GM12878 (cell line): ENCODE data around the gene PLD5. TPM values are rescaled to one million over a fixed set of nuclear protein-coding genes. Genes with fewer than 3 reads are reported as not detected.

ENCODE experiments used
- ATAC-seq: fragments of 200-7000 bp; cut with Tn5 transposase; 3 replicates; pipeline ENCODE4 v1.9.1; 2020; ENCODE audit warnings: mild to moderate bottlenecking, moderate library complexity
- BruUV-seq: library from RNA; stranded (reverse); fragments of 400-500 nt; replicated peaks from 2 replicates; lab custom pipeline; 2021; lab: Mats Ljungman, UMichigan
- CTCF ChIA-PET: fragments of 300-600 bp; sonication (Branson Sonifier 250); formaldehyde crosslinking; extraction: SDS; loops from one replicate; lab custom pipeline; 2021; ENCODE audit warnings: inconsistent platforms; lab: Yijun Ruan, JAX
- POLR2A ChIA-PET: fragments of 350-600 bp; formaldehyde crosslinking; extraction: SDS; loops from one replicate; lab custom pipeline; 2021; ENCODE audit warnings: inconsistent platforms; lab: Charles Lee
- RAD21 ChIA-PET: fragments of 300-600 bp; sonication (Branson Sonifier 250); formaldehyde crosslinking; loops from one replicate; lab custom pipeline; 2023; ENCODE audit warnings: antibody characterized with exemption; ENCODE audit not compliant: unreplicated experiment; lab: Charles Lee
- SMC1A ChIA-PET: fragments of 300-600 bp; sonication (Branson Sonifier 250); formaldehyde crosslinking; loops from one replicate; lab custom pipeline; 2023; ENCODE audit not compliant: unreplicated experiment, uncharacterized antibody; lab: Charles Lee
- DNase-seq: peaks from one replicate; pipeline ENCODE4 v3.0.0-alpha.2; 2011; ENCODE audit warnings: low read depth, low spot score
- FAIRE-seq: peaks from 3 replicates; lab custom pipeline; 2011; peaks lifted over from hg19 to GRCh38; lab: Jason Lieb, UNC
- H2AFZ ChIP-seq: 2 replicates; pipeline ENCODE4 v1.6.0; 2011; ENCODE audit warnings: low read depth, low read length, control low read depth; ENCODE audit not compliant: control insufficient read depth
- H3K27ac ChIP-seq: 2 replicates; pipeline ENCODE4 v1.5.1; 2011; ENCODE audit warnings: control low read depth; ENCODE audit not compliant: control insufficient read depth, insufficient read depth
- H3K27me3 ChIP-seq, 2 experiments: replicated peaks in 1 of 2; 2 replicates each; pipeline versions ENCODE4 v1.6.0 to v1.6.1; 2011; ENCODE audit warnings: low read length in 1 of 2; ENCODE audit not compliant: control insufficient read depth in 2 of 2, insufficient read depth in 2 of 2
- H3K36me3 ChIP-seq, 2 experiments: 2 replicates each; pipeline ENCODE4 v1.5.1; 2011; ENCODE audit warnings: low read length in 1 of 2; ENCODE audit not compliant: control insufficient read depth in 2 of 2, insufficient read depth in 2 of 2
- H3K4me1 ChIP-seq: 2 replicates; pipeline ENCODE4 v1.6.1; 2011; ENCODE audit warnings: mild to moderate bottlenecking, low read length, moderate library complexity, mixed read lengths; ENCODE audit not compliant: control insufficient read depth, insufficient read depth
- H3K4me2 ChIP-seq: 2 replicates; pipeline ENCODE4 v1.6.0; 2011; ENCODE audit warnings: control low read depth; ENCODE audit not compliant: control insufficient read depth, insufficient read depth
- H3K4me3 ChIP-seq: fragments of 200-600 bp; sonication (generic); 2 replicates; pipeline ENCODE4 v1.5.1; 2016
- H3K79me2 ChIP-seq: 2 replicates; pipeline ENCODE4 v1.6.0; 2011; ENCODE audit warnings: low read length; ENCODE audit not compliant: control insufficient read depth, insufficient read depth
- H3K9ac ChIP-seq: 2 replicates; pipeline ENCODE4 v1.8.0; 2011; ENCODE audit warnings: low read length, control low read depth, mixed read lengths; ENCODE audit not compliant: control insufficient read depth, insufficient read depth
- H3K9me3 ChIP-seq: replicated peaks from 3 replicates; pipeline ENCODE4 v1.5.1; 2011; ENCODE audit warnings: mild to moderate bottlenecking, low read length; ENCODE audit not compliant: control insufficient read depth, insufficient read depth
- H4K20me1 ChIP-seq: 2 replicates; pipeline ENCODE4 v1.6.0; 2011; ENCODE audit not compliant: control insufficient read depth, insufficient read depth
- BCL11A ChIP-seq: IDR thresholded peaks from 2 replicates; pipeline ENCODE4 v1.6.1; 2011; ENCODE audit warnings: low read depth, low read length
- BCL3 ChIP-seq: IDR thresholded peaks from 2 replicates; pipeline ENCODE4 v1.6.1; 2011; ENCODE audit warnings: borderline replicate concordance, low read depth, mild to moderate bottlenecking, moderate library complexity, low read length; ENCODE audit not compliant: insufficient read depth, poor library complexity, severe bottlenecking
- BMI1 ChIP-seq: fragments of 450-650 bp; IDR thresholded peaks from 2 replicates; pipeline ENCODE4 v1.6.1; 2016; ENCODE audit warnings: mild to moderate bottlenecking, moderate library complexity, borderline replicate concordance
- EED ChIP-seq: sonication (generic); IDR thresholded peaks from 2 replicates; pipeline ENCODE4 v1.6.1; 2016; ENCODE audit warnings: antibody characterized with exemption, low read depth
- ESRRA ChIP-seq: IDR thresholded peaks from 2 replicates; pipeline ENCODE4 v1.6.1; 2012; ENCODE audit warnings: mild to moderate bottlenecking, low read length, improper control_type of control experiment
- IKZF2 ChIP-seq, 2 experiments: fragments of 450-650 bp; IDR thresholded peaks; 2 replicates each; pipeline ENCODE4 v1.6.1; 2017; ENCODE audit warnings: mild to moderate bottlenecking in 2 of 2, moderate library complexity in 2 of 2
- MXI1 ChIP-seq: fragments of 150-350 bp; IDR thresholded peaks from 2 replicates; pipeline ENCODE4 v1.6.1; 2011; ENCODE audit warnings: low read depth, mild to moderate bottlenecking, inconsistent platforms, low read length, improper control_type of control experiment
- NFYA ChIP-seq: IDR thresholded peaks from 2 replicates; pipeline ENCODE4 v1.6.1; 2011; ENCODE audit warnings: low read depth, mild to moderate bottlenecking, low read length, improper control_type of control experiment, borderline replicate concordance
- NR2C2 ChIP-seq: IDR thresholded peaks from 2 replicates; pipeline ENCODE4 v1.6.1; 2011; ENCODE audit warnings: borderline replicate concordance, low read depth; ENCODE audit not compliant: control insufficient read depth, insufficient read length
- TBL1XR1 ChIP-seq: IDR thresholded peaks from 2 replicates; pipeline ENCODE4 v1.6.1; 2012; ENCODE audit warnings: low read depth, low read length, improper control_type of control experiment
- USF2 ChIP-seq: IDR thresholded peaks from 2 replicates; pipeline ENCODE4 v1.6.1; 2011; ENCODE audit warnings: low read depth, low read length, improper control_type of control experiment, borderline replicate concordance
- ZNF24 ChIP-seq: fragments of 450-650 bp; IDR thresholded peaks from 2 replicates; pipeline ENCODE4 v1.6.1; 2017; ENCODE audit warnings: antibody characterized with exemption, mild to moderate bottlenecking
- WGBS: methylation state at CpG from one replicate; pipeline ENCODE4 v1.1.6; 2016; ENCODE audit warnings: low lambda C conversion rate; ENCODE audit not compliant: insufficient replicate concordance, insufficient coverage; ENCODE audit errors: missing lambda C conversion rate; 5-methylcytosine and 5-hydroxymethylcytosine counted together
- in situ Hi-C: fragments of 300-500 bp; cut with MboI; formaldehyde crosslinking; loops from 9 replicates; pipeline ENCODE4 v1.14.3; 2018; ENCODE audit warnings: mixed read lengths
- intact Hi-C: fragments of 100-400 bp; cut with micrococcal nuclease; formaldehyde crosslinking; loops from one replicate; pipeline ENCODE4 v1.14.2; 2022; ENCODE audit not compliant: unreplicated experiment
- polyA plus RNA-seq, 11 experiments: library from polyadenylated mRNA; depleted of rRNA in 4 of 11; unstranded in 6 of 11; stranded (reverse) in 5 of 11; fragments of >200 nt; fragmentation: Nextera tagmentation in 4 of 11; fragmentation: Illumina TruSeq in 1 of 11; extraction: Ambion mirVana in 4 of 11; extraction: Trizol in 1 of 11; gene quantifications; 1 replicate in 1 of 11; 2 replicates in 10 of 11; pipeline versions ENCODE4 v1.2.1 to v1.2.3, GENCODE V29; 2011 to 2016; ENCODE audit warnings: inconsistent platforms in 2 of 11, missing spikeins in 2 of 11, low read depth in 1 of 11
- total RNA-seq, 4 experiments: library from RNA; depleted of rRNA in 3 of 4; stranded (reverse); fragments of >200 nt in 3 of 4; fragmentation: Illumina TruSeq in 1 of 4; extraction: Trizol in 1 of 4; gene quantifications; 2 replicates each; pipeline versions ENCODE4 v1.2.1 to v1.2.3, GENCODE V29; 2013 to 2021

The PLD5 gene
- total and polyA plus RNA-seq, 10 of the 15 experiments (the other 5 are each of a cell fraction or from before 2014, with no cell fraction given): not detected

GRCh38 chr1:242435200-242435599 is 89.3 kb downstream of the PLD5 start:
- BruUV-seq: no TSS peak
- POLR2A ChIA-PET: no interaction called here
- 42% methylated on average over 2 of the region's 2 CpGs for WGBS

More at GRCh38 chr1:242435200-242435599, 89.3 kb downstream of the PLD5 start:
- ChIA-PET RAD21 (no interaction called here), CTCF (no interaction called here), SMC1A (no interaction called here)
- no peak for TF ChIP-seq ESRRA
- TF ChIP-seq NR2C2: no peak
- no peak for TF ChIP-seq EED
- TF ChIP-seq USF2: no peak
- no peak for TF ChIP-seq MXI1
- no peak for TF ChIP-seq BCL3
- no peak for TF ChIP-seq NFYA
- no peak for TF ChIP-seq TBL1XR1
- no peak for TF ChIP-seq ZNF24
- no peak for TF ChIP-seq IKZF2 (IDR thresholded peaks at IDR 0.05)
- no peak for TF ChIP-seq BMI1
- no peak for TF ChIP-seq BCL11A
- Histone ChIP-seq H3K27me3 (no peaks in the 10 kb centered on the region; a peak in 1 of 4 replicates), H2AFZ (no peak overlapping the region), H3K9ac (no peak overlapping the region), H3K27ac (no peak overlapping the region), H4K20me1 (no peaks in the 10 kb centered on the region), H3K79me2 (no peaks in the 10 kb centered on the region), H3K36me3 (no peaks in the 10 kb centered on the region), H3K9me3 (no peaks in the 10 kb centered on the region), H3K4me1 (no peaks in the 10 kb centered on the region), H3K4me2 (no peak overlapping the region), H3K4me3 (no peak overlapping the region)
- intact Hi-C loops (no loop called here), in situ Hi-C loops (no loop called here)
- FAIRE-seq: no peak
- DNase-seq: no peak
- ATAC-seq: no peak
